ENCODE results near the gene HPCAL1.

HPCAL1 gene

GRCh38 chr2:10370895-10371294 is 68.2 kb downstream of the HPCAL1 start:
- DNase-seq (ENCODE audit: low read depth): no peak

- no peak for DNase-seq (ENCODE audit: low read depth)
Measured at GRCh38 chr2:10371441-10372196, 68.9 kb downstream of the HPCAL1 start.

GRCh38 chr2:10372203-10372861 is 69.6 kb downstream of the HPCAL1 start:
- no peak for DNase-seq (ENCODE audit: low read depth)

DNA sequence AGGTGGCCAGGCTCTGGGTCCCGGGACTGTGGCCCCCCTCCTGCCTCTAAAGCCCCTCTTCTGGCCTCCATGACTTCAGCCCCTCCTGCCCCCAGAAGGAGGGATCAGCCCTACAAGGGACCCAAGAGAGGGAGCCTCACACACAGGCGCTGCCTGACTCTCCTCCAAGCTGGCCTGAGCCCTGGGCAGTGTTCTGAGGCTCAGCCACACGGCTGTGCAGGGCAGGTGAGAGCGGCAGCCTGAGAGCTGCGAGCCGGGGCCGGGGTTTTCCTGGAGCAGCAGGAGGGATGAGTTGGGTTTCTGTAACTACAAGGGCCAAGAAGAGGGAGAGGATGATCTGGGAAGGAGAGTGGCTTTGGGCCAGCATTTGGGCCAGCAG is 70.1 kb downstream of the HPCAL1 start:
- no peak for DNase-seq (ENCODE audit: low read depth)

DNA sequence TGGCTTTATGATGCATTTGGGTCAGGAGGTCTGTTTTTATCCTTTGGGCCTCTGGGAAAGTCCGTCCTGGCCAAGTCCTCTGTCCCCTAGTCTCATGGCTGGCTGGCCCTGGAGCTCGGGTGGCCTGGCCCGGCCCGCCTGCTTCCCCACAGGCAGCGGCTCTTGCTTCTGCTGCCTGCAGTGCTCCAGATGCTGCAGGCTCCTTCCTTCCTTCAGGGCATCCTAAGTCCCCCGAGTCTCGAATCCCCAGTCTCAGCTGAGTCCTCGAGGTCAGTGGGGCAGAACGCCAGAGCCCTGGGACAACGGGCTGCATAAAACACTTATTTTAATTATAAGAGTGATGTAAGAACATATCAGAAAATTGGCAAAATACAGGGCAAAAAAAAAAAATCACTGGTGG is 71.2 kb downstream of the HPCAL1 start:
- no peak for DNase-seq (ENCODE audit: low read depth)

DNA sequence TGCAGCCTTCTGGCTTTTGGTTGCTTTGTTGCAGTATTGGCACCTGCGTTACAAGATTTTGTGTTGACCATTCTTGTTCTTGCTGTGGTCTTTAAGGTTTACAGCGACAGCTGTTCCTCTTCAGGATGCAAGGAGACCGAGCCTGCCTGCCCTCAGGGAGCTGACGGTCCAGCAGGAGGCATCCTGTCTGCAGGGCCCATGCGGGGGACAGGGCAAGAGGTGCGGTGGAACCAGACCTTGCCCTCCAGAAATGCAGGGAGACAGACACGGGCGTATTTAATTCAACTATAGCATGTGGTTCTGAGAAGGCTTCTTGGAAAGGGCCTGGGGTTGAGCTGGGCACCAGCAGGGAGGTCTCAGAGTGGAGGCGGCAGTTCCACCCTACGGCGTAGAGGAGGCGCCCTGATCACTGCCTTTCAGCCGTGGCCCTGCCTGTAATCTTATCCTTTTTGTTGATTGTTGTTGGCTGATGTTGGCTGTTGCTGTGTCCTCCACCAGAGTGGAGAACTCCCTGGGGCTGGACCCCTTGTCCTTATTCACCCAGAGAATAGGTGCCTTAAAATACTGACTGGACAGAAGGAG is 71.7 kb downstream of the HPCAL1 start:
- no peak for DNase-seq (ENCODE audit: low read depth)

GRCh38 chr2:10375570-10376281 is 73.0 kb downstream of the HPCAL1 start:
- DNase-seq (ENCODE audit: low read depth): no peak

GRCh38 chr2:10377052-10377746 is 74.5 kb downstream of the HPCAL1 start:
- no peak for DNase-seq (ENCODE audit: low read depth)

GRCh38 chr2:10377747-10378085 is 75.0 kb downstream of the HPCAL1 start:
- no peak for DNase-seq (ENCODE audit: low read depth)

GRCh38 chr2:10378189-10378588 is 75.5 kb downstream of the HPCAL1 start:
- DNase-seq (ENCODE audit: low read depth): no peak

- DNase-seq (ENCODE audit: low read depth): no peak
Measured at GRCh38 chr2:10380048-10380926, 77.6 kb downstream of the HPCAL1 start.

DNA sequence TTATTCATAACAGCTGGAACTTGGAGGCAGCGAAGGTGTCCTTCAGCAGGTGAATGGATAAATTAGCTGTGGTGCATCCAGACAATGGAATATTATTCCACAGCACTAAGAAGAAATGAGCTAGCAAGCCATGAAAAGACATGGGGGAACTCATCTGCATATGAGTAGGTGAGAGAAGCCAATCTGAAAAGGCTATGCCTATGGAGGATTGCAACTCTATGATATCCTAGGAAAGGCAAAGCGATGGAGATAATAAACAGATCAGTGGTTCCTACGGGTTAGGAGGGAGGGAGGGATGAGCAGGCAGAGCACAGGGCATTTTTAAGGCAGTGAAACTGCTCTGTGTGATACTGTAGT is 79.3 kb downstream of the HPCAL1 start:
- DNase-seq (ENCODE audit: low read depth): no peak

DNA sequence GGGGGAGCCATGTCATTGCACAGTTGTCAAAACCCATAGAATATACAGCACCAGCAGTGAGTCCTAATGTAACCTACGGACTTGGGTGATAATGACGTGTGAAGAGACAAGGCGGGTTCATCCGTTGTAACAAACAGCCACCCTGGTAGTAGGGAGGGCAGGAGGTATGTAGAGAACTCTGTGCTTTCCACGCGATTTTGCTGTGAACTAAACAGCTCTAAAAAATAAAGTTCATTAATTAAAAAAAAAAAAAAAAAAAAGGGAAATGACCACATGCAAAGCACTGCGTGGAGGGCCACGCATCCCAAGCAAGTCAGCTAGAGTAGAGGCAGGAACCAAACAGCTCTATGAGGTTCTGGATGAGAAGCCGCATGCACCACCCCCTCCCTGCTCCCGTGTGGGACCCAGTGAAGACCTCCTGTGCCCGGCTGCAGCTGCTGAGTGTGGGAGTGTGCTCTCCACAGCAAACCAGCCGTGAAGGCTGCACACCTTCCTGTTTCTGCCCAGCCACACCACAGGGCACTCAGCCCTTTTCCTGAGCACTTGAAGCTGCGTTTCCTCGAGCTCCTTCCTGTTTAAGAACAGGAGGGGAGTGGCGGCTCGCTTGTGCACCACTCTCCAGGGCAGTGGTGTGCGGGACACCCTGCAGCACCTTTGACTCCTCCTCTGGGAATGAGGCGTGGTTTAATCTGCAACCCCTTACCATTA is 79.8 kb downstream of the HPCAL1 start:
- no peak for DNase-seq (ENCODE audit: low read depth)

DNA sequence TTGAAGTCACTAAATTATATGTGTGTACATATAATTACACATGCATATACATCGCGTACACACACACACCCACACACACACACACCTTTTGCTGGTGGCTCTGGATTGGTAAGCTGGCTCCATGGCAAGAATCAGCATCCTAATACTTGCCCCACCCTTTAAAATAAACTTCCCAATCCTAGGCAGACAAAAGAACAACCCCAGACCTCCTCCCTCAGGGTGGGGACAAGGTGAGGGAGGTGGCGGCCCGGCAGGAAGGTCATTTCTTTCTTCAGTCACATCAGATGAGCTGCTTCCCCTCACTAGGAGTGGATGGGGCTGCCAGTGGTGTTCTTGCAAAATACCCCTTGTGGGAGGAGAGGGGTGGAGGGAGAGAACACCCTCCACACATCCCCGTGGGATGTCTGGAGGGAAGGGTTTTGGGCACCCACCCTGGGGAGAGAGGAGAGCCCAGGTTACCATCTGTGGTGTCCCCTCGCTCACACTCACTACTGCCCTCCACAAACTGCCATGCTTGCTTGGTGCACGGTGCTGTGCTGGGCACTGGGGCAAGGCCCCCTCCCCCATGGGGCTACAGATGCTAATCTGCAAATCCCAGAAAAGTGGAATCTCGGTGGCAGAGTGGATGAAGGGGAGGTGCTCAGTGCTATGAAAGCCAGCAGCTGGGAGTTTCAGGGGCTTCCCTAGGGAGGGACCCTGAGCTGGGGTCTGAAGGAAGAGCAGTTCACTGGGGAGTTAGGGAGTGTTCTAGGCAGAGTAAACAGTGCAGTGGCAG is 81.4 kb downstream of the HPCAL1 start:
- no peak for DNase-seq (ENCODE audit: low read depth)

DNA sequence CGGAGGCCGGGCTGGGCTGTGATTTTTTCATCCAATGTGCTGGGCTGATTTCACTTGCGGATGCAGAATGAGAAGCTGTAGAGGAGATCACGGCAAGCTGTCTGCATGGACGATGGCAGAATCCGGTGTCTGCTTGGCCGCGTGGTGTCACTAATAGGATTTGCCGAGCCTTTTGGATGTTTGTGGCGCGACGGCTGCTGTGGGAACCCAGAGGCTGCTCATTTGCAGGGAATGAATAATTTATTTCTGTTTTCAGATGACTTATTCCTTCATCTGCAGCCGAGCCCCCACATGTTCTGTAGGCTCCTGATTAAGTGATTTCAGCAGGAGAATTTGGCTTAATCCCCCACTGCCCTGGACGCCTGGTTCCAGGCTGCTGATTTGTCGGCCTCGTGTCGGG is 82.8 kb downstream of the HPCAL1 start:
- no peak for DNase-seq (ENCODE audit: low read depth)

GRCh38 chr2:10385933-10386773 is 83.4 kb downstream of the HPCAL1 start:
- no peak for DNase-seq (ENCODE audit: low read depth)

DNA sequence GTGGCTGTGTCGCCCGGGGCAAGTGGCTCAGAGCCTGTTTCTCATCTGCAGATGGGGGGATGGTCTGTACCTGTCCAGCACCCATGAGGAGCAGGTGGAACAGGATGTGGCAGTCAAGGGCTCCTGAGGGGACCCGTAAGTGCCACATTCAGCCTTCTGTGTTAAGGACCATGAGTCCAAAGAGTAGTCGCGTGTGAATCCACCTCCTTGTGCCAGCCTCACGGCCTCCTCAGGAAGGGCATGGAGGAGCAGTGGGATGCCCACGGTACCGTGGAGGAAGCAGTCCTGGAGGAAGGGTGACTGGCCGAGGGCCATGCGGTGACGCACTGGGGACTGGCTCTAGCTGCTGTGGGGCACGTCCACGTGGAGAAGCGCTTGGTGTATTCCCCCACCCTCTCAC is 84.3 kb downstream of the HPCAL1 start:
- no peak for DNase-seq (ENCODE audit: low read depth)

DNA sequence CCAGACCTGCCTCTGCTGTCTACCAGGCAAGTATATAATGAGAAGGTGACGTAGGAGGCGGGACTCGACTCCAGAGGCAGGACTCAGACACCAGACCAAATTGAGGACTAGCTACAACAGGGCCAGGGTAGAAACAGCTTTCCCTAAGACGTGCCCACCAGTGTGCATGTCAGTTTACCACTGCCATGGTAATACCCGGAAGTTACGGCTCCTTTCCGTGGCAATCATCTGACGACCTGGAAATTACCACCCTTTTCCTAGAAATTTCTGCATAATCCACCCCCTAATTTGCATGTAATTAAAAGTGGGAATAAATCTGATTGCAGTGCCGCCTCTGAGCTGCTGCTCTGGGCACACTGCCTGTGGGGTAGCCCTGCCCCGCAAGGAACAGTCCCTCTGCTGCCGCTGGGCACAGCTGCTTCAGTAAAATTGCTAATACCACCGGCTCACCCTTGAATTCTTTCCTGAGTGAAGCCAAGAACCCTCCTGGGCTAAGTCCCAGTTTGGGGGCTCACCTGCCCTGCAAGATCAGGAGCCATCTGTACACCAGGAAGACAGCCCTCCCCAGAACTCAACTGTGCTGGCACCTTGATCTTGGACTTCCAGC is 86.4 kb downstream of the HPCAL1 start:
- DNase-seq (ENCODE audit: low read depth): no peak

- no peak for DNase-seq (ENCODE audit: low read depth)
Measured at GRCh38 chr2:10389573-10389972, 86.9 kb downstream of the HPCAL1 start.
